ENCODE results near the gene CEP97. TPM values are rescaled to one million over a fixed set of nuclear protein-coding genes. Genes with fewer than 3 reads are reported as not detected.
A peak's percentile ranks its signal among the peaks of the same experiment; 100 is the strongest.
"Not testable (repeated sequence)": the region's sequence is repeated elsewhere in the genome, so short reads cannot be mapped to it uniquely, and the experiment has no call there.

The CEP97 gene
- total and polyA plus RNA-seq, 9 of the 15 experiments (the other 6 are each of a cell fraction or from before 2014, with no cell fraction given) = 2.0 to 10.1 (median 4.3) TPM

DNA sequence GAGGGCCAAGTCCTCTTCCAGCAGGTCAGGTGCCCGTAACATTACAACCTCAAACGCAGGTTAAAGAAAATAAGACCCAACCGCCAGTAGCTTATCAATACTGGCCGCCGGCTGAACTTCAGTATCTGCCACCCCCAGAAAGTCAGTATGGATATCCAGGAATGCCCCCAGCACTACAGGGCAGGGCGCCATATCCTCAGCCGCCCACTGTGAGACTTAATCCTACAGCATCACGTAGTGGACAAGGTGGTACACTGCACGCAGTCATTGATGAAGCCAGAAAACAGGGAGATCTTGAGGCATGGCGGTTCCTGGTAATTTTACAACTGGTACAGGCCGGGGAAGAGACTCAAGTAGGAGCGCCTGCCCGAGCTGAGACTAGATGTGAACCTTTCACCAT is 30.9 kb upstream of the CEP97 start (continued):
- peak; percentile 61; the same call in 1 of the 2 replicates for TF ChIP-seq REST (IDR thresholded peaks at IDR 0.05; ENCODE audit: borderline replicate concordance)
- TF ChIP-seq REST (CRISPR knock-in tag; IDR thresholded peaks at IDR 0.05; ENCODE audit: low read depth) = not testable (repeated sequence)
- peak in 2 of 3 experiments; percentile 45 to 70 for TF ChIP-seq YY1 (IDR thresholded peaks at IDR 0.05; ENCODE audit: borderline replicate concordance in 1 of 3, control insufficient read depth in 1 of 3, extremely low read depth in 1 of 3, insufficient read depth in 3 of 3, insufficient read length in 1 of 3, insufficient replicate concordance in 2 of 3, low read depth in 1 of 3, low read length in 2 of 3)
- peak; percentile 63 for TF ChIP-seq CREM (IDR thresholded peaks at IDR 0.05; ENCODE audit: low read depth)
- 0 out of 4 replicates have a peak, but pooled peaks of 1 of the 2 experiments have one; percentile 24 for TF ChIP-seq MNT (conservative IDR thresholded peaks at IDR 0.05)
- peak; percentile 55; the same call in 1 of the 2 replicates for TF ChIP-seq SMARCA4 (IDR thresholded peaks at IDR 0.05)
- TF ChIP-seq ARID1B (IDR thresholded peaks at IDR 0.05) = 0 out of 2 replicates have a peak, but pooled peaks have one; percentile 7
- TF ChIP-seq CC2D1A (IDR thresholded peaks at IDR 0.05) = peak; percentile 44; the same call in 1 of the 2 replicates
- TF ChIP-seq CBFA2T3 (IDR thresholded peaks at IDR 0.05) = peak; percentile 50
- peak; percentile 58; the same call in 1 of the 2 replicates for TF ChIP-seq DEAF1 (CRISPR knock-in tag; IDR thresholded peaks at IDR 0.05)
- peak; percentile 69 to 81 for TF ChIP-seq RAD21 (CRISPR knock-in tag; conservative IDR thresholded peaks at IDR 0.05 in 1 of 2, IDR thresholded peaks at IDR 0.05 in 1 of 2)
- peak; percentile 39; the same call in 1 of the 2 replicates for TF ChIP-seq NFIC (IDR thresholded peaks at IDR 0.05)
- 0 out of 2 replicates have a peak, but pooled peaks have one; percentile 27 for TF ChIP-seq SMC3 (conservative IDR thresholded peaks at IDR 0.05; ENCODE audit: insufficient read depth, low read depth, low read length)

Data from K562 (cell line).